ENCODE results near the gene NDUFB10. TPM values are rescaled to one million over a fixed set of nuclear protein-coding genes. Genes with fewer than 3 reads are reported as not detected.

NDUFB10 gene
- total and polyA plus RNA-seq, 3 donors from 2014 or later = 127 to 211 (median 186) TPM

DNA sequence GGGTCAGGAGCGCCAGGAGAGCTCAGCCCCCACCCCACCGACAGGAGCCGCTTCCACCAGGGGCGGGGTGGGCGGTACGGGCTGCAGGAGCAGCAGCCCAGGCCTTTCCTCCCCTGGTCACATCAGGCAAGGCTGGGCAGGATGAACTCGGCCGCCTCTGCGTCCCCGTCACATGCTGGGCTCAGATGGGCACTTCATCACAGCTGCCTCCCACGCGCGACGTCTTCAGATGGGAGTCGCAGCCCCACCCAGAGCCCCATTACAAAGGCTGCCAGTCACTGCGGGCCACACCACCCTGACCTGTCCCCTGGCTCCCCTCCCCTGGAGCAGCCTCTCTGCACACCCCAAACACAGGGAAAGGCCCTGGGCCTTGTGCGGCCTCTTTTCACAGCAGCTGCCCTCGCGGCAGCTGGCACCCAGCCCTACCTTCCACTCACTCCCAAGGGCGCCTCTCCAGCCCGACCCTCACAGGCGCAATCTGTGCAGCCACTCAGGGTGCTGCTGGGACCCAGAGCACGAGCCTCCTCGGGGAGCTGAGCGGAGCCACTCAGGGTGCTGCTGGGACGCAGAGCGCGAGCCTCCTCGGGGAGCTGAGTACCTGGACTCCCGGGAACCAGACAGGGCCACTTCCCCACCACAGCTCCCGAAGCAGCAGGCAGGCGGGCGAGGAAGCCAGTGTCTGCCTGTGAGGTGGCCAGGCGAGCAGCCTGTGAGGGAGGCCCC lies 45.6 kb downstream of the NDUFB10 start:
- intact Hi-C loops (cut with DNase I; ENCODE audit: low total_unique reads) = no loop called here
- Histone ChIP-seq H3K9me3 (no peaks in the 10 kb centered on the region), H3K27me3 (no peaks in the 10 kb centered on the region), H3K36me3 (ENCODE audit: low read depth, missing control alignments) (no peaks in the 10 kb centered on the region), H3K27ac (peak overlapping the region; percentile 31 to 45), H3K4me3 (no peak overlapping the region), H3K4me1 (peaks cover 40% of the 10 kb centered on the region)
- TF ChIP-seq POLR2A (IDR thresholded peaks at IDR 0.05) = no peak
- TF ChIP-seq, protein P1, sequence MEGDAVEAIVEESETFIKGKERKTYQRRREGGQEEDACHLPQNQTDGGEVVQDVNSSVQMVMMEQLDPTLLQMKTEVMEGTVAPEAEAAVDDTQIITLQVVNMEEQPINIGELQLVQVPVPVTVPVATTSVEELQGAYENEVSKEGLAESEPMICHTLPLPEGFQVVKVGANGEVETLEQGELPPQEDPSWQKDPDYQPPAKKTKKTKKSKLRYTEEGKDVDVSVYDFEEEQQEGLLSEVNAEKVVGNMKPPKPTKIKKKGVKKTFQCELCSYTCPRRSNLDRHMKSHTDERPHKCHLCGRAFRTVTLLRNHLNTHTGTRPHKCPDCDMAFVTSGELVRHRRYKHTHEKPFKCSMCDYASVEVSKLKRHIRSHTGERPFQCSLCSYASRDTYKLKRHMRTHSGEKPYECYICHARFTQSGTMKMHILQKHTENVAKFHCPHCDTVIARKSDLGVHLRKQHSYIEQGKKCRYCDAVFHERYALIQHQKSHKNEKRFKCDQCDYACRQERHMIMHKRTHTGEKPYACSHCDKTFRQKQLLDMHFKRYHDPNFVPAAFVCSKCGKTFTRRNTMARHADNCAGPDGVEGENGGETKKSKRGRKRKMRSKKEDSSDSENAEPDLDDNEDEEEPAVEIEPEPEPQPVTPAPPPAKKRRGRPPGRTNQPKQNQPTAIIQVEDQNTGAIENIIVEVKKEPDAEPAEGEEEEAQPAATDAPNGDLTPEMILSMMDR (IDR thresholded peaks at IDR 0.05) = no peak
- peak; percentile 63 for DNase-seq
- WGBS, 2 donors = 58 to 69% methylated on average over 9 to 34 of the region's 34 CpGs

DNA sequence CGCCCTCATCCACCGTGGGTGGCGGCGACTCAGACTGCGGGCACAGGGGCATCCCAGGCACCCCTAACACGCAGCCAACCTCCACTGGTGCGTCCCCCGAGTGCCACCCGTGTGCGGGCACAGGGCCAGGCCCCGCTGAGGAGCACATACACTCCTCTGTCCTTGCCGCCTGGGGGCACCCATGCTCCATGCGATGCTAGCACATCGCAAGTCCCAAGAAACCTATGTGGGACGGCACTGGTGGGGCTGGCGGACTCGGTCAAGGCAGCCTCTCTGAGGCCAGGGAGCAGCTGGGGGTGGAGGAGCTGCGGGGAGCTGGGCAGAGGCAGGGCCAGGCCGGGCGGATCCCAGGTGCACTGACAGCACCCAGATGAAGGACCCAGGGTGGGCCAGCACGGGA lies 46.3 kb downstream of the NDUFB10 start:
- H3K36me3 ChIP-seq (ENCODE audit: low read depth, missing control alignments) = no peaks in the 10 kb centered on the region
- H3K4me3 ChIP-seq = no peak overlapping the region
- TF ChIP-seq POLR2A (IDR thresholded peaks at IDR 0.05) = no peak
- TF ChIP-seq, protein P1 (IDR thresholded peaks at IDR 0.05) = no peak
- 73 to 78% methylated on average over 3 to 21 of the region's 21 CpGs for WGBS, 2 donors
- intact Hi-C loops (cut with DNase I; ENCODE audit: low total_unique reads) = no loop called here
- no peaks in the 10 kb centered on the region for H3K27me3 ChIP-seq
- no peak overlapping the region for H3K27ac ChIP-seq
- no peaks in the 10 kb centered on the region for H3K9me3 ChIP-seq
- no peak for DNase-seq
- H3K4me1 ChIP-seq = peaks cover 46% of the 10 kb centered on the region

DNA sequence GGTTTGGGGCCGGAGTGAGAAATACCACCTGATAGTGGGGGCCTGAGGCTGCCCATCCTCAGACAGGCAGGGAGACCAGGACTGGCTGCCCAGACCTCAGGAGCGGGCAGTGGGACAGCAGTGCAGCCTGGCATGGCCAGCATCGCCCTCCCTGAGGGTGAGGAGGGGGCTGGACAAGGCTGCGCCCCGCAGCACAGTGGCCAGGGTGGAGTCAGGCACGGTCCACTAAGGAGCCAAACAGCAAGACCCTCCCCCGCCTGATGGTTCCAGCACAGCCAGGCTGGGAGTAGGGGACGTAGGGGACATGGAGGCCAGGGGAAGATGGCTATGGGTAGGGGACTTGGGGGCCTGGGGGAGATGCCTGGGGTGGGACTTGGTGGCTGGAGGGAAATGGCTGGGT lies 47.0 kb downstream of the NDUFB10 start:
- intact Hi-C loops (cut with DNase I; ENCODE audit: low total_unique reads) = no loop called here
- TF ChIP-seq POLR2A (IDR thresholded peaks at IDR 0.05) = no peak
- TF ChIP-seq, protein P1 (IDR thresholded peaks at IDR 0.05) = no peak
- peaks cover 47% of the 10 kb centered on the region for H3K4me1 ChIP-seq
- H3K4me3 ChIP-seq = no peak overlapping the region
- no peaks in the 10 kb centered on the region for H3K9me3 ChIP-seq
- H3K27ac ChIP-seq = no peak overlapping the region
- no peaks in the 10 kb centered on the region for H3K36me3 ChIP-seq (ENCODE audit: low read depth, missing control alignments)
- no peak for DNase-seq
- 85 to 86% methylated on average over 4 to 8 of the region's 8 CpGs for WGBS, 2 donors
- H3K27me3 ChIP-seq = no peaks in the 10 kb centered on the region

GRCh38 chr16:2007081-2007836 lies 47.9 kb downstream of the NDUFB10 start:
- H3K4me1 ChIP-seq = peaks cover 47% of the 10 kb centered on the region
- 71 to 82% methylated on average over 10 to 16 of the region's 16 CpGs for WGBS, 2 donors
- no peaks in the 10 kb centered on the region for H3K36me3 ChIP-seq (ENCODE audit: low read depth, missing control alignments)
- no peak for DNase-seq
- no peak overlapping the region for H3K27ac ChIP-seq
- no peak overlapping the region for H3K4me3 ChIP-seq
- no peaks in the 10 kb centered on the region for H3K9me3 ChIP-seq
- TF ChIP-seq POLR2A (IDR thresholded peaks at IDR 0.05) = no peak
- TF ChIP-seq, protein P1 (IDR thresholded peaks at IDR 0.05) = no peak
- H3K27me3 ChIP-seq = no peaks in the 10 kb centered on the region
- intact Hi-C loops (cut with DNase I; ENCODE audit: low total_unique reads) = no loop called here

All from testis (tissue), 3 donors.